Stomach smooth muscle (tissue), 2 donors: ENCODE measurements around the gene FTO.

Experiments used
- H3K27ac ChIP-seq: one replicate; pipeline ENCODE4 v1.7.0; 2013; ENCODE audit warnings: mild to moderate bottlenecking, low read length, inconsistent platforms
- H3K27me3 ChIP-seq, 2 donors: one replicate each; pipeline ENCODE4 v1.7.0; 2013; ENCODE audit warnings: low read length in 2 of 2; ENCODE audit not compliant: insufficient read depth in 2 of 2, control insufficient read depth in 1 of 2
- H3K36me3 ChIP-seq, 2 donors: one replicate each; pipeline ENCODE4 v1.7.0; 2013; ENCODE audit warnings: low read length in 2 of 2; ENCODE audit not compliant: control insufficient read depth in 2 of 2, insufficient read depth in 2 of 2
- H3K4me1 ChIP-seq: one replicate; pipeline ENCODE4 v1.7.0; 2013; ENCODE audit warnings: low read length; ENCODE audit not compliant: control insufficient read depth, insufficient read depth
- H3K4me3 ChIP-seq, 2 donors: one replicate each; pipeline ENCODE4 v1.7.0; 2013; ENCODE audit warnings: low read length in 2 of 2
- H3K9ac ChIP-seq, 2 donors: one replicate each; pipeline ENCODE4 v1.7.0; 2013; ENCODE audit warnings: low read length in 2 of 2, mild to moderate bottlenecking in 1 of 2
- H3K9me3 ChIP-seq, 2 donors: one replicate each; pipeline ENCODE4 v1.7.0; 2013; ENCODE audit warnings: low read length in 2 of 2; ENCODE audit not compliant: control insufficient read depth in 2 of 2
- donor health status: healthy.
- donor health status: Pancreatic carcinoma.

FTO gene

DNA sequence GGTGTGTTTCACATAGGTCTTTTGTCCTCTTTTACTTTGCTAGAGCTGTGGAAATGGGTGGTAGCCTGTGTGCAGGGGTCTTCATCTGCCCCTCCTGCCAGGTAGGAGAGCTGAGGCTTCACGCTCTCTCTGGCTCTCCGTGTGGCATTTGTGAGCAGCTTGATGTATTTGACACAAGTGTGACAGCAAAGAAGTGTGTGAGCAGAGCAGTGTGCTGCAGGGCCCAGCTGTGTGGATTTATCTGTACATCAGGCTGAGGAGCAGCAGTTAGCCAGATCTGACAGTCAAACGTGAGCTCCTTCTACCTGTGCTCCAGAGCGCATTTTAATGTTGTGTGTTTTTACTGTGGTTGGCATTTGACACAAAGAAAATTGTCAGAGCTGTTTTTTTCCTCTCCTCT, 101.8 kb downstream of the FTO start:
- Histone ChIP-seq H3K27me3 (no peaks in the 10 kb centered on the region), H3K9ac (no peak overlapping the region), H3K9me3 (no peaks in the 10 kb centered on the region), H3K27ac (no peak overlapping the region), H3K36me3 (peaks cover 0 to 1% of the 10 kb centered on the region in 2 donors), H3K4me3 (no peak overlapping the region), H3K4me1 (no peaks in the 10 kb centered on the region)

DNA sequence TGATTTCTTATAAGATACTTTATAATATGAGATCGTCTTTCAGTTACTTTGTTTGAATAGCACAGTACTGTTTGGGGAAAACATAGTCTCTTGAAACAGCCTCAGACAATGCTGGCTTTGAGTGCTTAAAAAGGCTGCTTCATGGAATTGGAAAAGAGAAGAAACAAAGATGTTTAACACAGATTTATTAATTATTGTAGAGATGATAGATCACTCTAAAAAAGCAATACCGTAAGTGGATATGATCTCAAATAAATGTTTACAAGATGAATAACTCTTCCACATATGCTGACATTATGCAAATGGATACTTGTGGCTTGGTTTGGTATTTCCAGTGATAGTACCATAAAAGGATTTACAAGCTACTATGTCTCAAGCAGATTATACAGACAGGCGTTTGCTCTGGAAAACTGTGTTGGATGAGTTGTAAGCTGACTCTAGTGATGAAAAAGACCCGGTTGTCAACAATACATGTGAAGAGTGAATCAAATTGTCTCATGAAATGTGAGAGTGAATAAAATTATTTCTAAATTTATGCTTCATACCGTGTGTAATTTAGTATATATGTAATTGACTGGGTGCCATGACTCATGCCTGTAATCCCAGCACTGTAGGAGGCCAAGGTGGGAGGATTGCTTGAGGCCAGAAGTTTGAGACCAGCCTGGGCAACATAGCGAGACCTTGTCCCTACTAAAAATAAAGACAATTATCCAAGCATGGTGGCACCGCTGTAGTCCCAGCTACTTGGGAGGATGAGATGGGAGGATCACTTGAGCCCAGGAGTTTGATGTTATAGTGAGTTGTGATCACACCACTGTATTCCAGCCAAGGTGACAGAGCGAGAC, 105.4 kb downstream of the FTO start:
- no peak overlapping the region for H3K4me3 ChIP-seq
- H3K27me3 ChIP-seq: no peaks in the 10 kb centered on the region
- H3K9me3 ChIP-seq: no peaks in the 10 kb centered on the region
- no peak overlapping the region for H3K27ac ChIP-seq
- no peaks in the 10 kb centered on the region for H3K4me1 ChIP-seq
- H3K9ac ChIP-seq: no peak overlapping the region
- H3K36me3 ChIP-seq: peaks cover 6 to 19% of the 10 kb centered on the region in 2 donors

DNA sequence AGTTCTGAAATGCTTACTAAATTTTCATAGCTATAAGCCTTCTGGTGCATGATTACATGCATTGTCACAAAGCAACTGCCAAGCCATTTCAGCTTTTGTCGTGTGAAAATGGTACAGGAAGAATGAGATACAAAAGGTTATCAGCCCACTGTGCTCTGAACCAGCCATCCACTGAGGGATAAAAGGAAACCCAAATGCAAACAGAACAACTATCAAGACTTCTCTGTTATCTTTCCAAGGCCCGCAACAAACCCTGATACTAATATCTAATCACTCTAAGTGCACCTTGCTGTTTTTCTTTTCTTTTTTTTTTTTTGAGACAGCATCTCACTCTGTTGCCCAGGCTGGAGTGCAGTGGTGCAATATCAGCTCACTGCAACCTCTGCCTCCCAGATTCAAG, 109.0 kb downstream of the FTO start:
- Histone ChIP-seq H3K9me3 (no peaks in the 10 kb centered on the region), H3K4me3 (no peak overlapping the region), H3K36me3 (peaks cover 11 to 23% of the 10 kb centered on the region in 2 donors), H3K9ac (no peak overlapping the region), H3K27ac (no peak overlapping the region), H3K27me3 (no peaks in the 10 kb centered on the region), H3K4me1 (no peaks in the 10 kb centered on the region)

DNA sequence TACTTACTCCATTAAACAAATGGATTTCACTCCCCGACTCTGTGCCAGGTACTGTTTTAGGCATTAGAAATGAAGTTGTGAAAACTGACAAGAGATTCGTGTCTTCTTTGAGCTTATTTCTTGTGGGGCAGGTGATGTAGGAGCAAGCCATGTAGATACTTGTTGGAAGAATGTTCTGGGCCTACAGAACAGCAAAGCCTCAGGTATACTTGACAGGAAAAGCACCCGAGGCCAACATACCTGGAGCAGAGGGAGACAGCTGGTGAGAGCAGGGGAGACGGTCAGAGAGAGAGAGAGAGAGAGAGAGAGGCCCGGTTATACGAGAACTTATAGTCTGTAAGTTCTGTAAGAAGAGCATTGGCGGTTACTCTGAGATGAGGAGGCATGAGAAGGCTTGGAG, 110.8 kb downstream of the FTO start:
- Histone ChIP-seq H3K9me3 (no peaks in the 10 kb centered on the region), H3K36me3 (peaks cover 11 to 23% of the 10 kb centered on the region in 2 donors), H3K9ac (no peak overlapping the region), H3K4me3 (no peak overlapping the region), H3K27me3 (no peaks in the 10 kb centered on the region), H3K4me1 (no peaks in the 10 kb centered on the region), H3K27ac (no peak overlapping the region)

DNA sequence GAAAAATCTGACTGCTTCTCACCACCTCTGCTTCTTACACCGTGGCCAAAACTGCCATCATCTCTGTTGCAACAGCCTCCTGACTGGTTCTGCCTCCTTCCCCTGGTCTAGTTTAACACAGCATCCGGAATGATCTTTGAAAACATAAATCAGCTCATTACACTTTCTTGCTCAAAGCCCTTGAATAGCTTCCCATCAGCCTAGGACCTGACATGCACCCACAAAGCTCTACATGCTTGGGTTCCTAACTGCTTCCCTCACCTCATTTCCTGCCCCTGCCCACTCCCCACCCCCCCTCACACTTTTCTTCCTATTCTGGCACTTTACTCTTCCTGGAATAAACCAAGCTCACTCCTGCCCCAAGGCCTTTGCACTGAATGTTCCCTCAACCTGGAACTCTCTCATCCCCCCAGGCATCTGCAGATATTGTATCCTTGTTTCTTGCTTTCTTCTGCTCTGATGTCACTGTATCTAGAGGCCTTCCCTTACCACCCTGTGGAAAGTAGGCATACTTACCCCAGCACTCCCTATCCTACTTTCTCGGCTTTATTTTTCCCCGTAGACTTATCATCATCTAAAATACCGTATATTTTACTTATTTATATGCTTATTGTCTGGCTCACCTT, 112.4 kb downstream of the FTO start:
- no peak overlapping the region for H3K9ac ChIP-seq
- H3K9me3 ChIP-seq: no peaks in the 10 kb centered on the region
- H3K4me1 ChIP-seq: no peaks in the 10 kb centered on the region
- no peak overlapping the region for H3K27ac ChIP-seq
- peaks cover 9 to 16% of the 10 kb centered on the region in 2 donors for H3K36me3 ChIP-seq
- no peak overlapping the region for H3K4me3 ChIP-seq
- no peaks in the 10 kb centered on the region for H3K27me3 ChIP-seq

DNA sequence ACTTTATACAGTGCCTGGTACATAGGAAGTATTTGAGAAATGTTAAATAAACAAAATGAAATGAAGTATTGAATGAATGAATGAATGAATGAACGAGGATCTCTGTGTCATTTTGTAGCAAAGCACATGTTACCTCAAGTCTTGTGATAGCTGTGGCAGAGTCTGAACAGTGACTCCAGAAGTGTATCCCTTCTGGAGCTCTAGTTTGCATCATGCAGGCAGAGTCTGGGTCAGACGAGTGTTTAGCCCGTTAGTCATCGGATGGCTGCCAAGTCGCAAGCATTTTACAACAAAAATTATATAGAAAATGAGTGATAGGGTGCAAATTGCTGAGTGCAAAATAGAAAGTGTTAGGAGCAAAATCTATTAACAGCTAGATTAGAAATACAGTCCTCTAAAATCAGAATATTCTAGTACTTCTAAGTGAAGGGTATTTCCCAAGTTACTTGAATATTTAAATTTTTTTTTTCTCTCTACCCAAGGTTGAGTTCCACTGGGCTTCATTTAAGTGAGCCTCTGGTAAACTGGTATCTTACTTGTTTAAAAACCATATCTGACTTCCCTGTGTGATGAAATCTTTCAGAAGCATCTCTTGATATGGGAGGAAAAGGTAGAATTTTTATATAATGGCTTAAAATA, 113.3 kb downstream of the FTO start:
- H3K9me3 ChIP-seq: no peaks in the 10 kb centered on the region
- H3K4me3 ChIP-seq: no peak overlapping the region
- H3K4me1 ChIP-seq: no peaks in the 10 kb centered on the region
- no peaks in the 10 kb centered on the region for H3K27me3 ChIP-seq
- peaks cover 7 to 10% of the 10 kb centered on the region in 2 donors for H3K36me3 ChIP-seq
- no peak overlapping the region for H3K9ac ChIP-seq
- no peak overlapping the region for H3K27ac ChIP-seq

DNA sequence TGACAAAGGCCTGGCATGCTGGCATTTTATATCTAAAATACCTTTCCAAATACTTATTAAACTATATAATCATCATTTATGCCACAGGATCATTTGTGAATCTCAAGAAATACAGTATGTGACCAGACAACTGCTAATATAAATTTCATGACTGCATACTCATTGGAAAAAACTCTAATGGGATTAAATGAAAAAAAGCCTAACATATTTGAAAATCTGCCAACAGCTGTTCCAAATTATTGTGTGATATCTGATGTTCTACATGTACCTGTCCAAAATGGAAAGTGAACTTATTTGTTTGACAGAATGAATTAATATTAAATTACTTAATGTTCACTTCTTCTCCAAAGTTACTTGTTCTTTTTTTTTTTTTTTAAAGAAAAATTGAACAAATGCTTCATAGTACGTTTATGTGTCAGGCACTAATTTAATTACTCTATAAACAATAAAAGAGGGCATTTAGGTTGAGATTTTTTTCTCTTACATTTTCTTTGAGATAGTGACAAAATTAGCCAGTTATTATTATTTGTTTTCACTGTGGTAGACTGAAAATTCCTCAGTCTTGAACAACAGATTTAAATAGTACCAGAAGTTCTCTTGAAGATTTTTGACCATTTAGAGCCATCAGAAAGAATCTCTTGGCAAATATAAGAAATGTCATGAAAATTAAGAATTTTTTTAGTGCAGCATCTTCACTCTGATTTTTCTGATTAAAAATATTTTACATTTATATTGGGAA, 114.0 kb downstream of the FTO start:
- Histone ChIP-seq H3K4me3 (no peak overlapping the region), H3K9me3 (no peaks in the 10 kb centered on the region), H3K9ac (no peak overlapping the region), H3K27me3 (no peaks in the 10 kb centered on the region), H3K4me1 (no peaks in the 10 kb centered on the region), H3K27ac (no peak overlapping the region), H3K36me3 (peaks cover 7% of the 10 kb centered on the region in 2 donors)

DNA sequence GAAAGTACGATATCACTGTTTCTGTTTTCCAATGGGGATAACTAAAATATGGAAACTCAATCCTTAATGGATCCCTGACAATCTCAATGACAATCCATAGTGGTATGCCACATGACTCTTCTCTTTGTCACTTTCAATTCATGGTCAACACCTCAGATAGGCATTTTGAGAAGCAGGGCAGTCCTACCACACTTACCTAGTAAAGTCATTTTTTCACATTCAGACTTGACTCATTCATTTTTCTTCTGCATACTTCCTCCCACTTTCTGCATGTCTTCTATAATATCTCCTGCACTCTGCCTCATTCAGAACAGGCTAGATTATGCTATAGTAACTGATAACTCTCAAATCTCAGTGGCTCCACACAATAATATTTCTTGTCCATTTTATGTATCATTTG, 117.5 kb downstream of the FTO start:
- Histone ChIP-seq H3K4me1 (no peaks in the 10 kb centered on the region), H3K27ac (no peak overlapping the region), H3K9ac (no peak overlapping the region), H3K9me3 (no peaks in the 10 kb centered on the region), H3K36me3 (peaks cover 3 to 7% of the 10 kb centered on the region in 2 donors), H3K27me3 (no peaks in the 10 kb centered on the region), H3K4me3 (no peak overlapping the region)

DNA sequence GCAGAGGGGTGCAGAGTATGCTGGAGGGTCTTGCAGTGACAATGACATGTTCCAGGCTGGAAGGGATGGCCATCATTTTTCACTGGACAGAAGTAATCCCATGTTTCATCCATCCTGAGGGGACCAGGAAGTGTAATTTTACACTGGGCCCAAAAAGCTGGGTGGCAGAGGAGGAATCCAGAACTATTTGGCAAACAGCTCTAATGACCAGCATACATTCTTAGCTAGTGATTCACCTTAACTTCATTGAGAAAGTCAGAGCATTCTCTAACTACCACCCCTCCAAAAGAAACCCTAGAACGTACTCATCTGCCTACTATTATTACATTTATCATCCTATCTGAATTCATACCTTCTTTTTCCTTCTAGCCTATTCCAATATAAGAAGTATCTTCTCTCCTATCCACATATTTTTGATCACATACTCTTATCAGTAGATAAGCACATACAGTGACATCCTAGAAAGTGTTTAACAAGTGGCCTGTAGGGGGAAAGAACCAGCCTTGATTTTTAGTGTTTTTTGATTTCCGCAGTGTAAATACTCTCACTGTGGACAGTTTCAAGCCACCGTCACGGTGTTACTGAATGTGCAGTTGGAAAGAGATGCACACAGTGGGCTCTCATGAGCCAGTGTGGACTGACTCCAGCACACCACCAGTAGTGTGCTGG, 118.1 kb downstream of the FTO start:
- H3K36me3 ChIP-seq: peaks cover 3 to 8% of the 10 kb centered on the region in 2 donors
- H3K4me3 ChIP-seq: no peak overlapping the region
- no peak overlapping the region for H3K27ac ChIP-seq

DNA sequence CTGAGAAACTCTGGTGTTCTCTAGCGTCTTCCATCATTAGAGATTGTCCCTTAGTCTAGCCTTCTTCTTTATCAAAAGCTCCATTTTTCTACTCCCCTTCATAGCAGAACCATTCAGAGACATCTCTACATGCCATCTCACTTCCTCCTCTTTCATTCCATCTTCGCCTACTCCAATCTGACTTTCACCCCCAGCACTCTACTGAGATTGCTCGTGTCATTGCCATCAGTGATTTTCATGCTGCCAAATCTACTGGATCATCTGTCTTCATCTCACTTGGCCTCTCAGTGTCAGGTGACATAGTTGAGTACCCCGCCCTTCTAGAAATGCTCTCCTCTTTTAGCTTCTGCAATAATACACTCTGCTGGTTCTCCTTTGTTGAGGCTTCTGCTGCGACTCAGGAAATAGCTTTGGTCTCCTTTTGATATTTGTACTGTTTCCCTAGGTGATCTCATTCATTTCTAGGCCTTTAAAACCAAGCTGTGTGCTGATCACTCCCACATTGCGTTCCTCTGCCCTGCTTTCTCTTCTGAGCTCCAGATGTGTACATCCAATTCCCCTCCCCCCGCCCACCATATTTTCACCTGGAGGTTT, 119.1 kb downstream of the FTO start:
- no peaks in the 10 kb centered on the region for H3K4me1 ChIP-seq
- no peak overlapping the region for H3K27ac ChIP-seq
- H3K9ac ChIP-seq: no peak overlapping the region

More for the DNA sequence above, 118.1 kb downstream of the FTO start:
- H3K9ac ChIP-seq: no peak overlapping the region
- no peaks in the 10 kb centered on the region for H3K4me1 ChIP-seq
- H3K27me3 ChIP-seq: no peaks in the 10 kb centered on the region
- no peaks in the 10 kb centered on the region for H3K9me3 ChIP-seq

More for the DNA sequence above, 119.1 kb downstream of the FTO start:
- H3K36me3 ChIP-seq: peaks cover 3 to 8% of the 10 kb centered on the region in 2 donors
- H3K4me3 ChIP-seq: no peak overlapping the region
- no peaks in the 10 kb centered on the region for H3K9me3 ChIP-seq
- H3K27me3 ChIP-seq: no peaks in the 10 kb centered on the region
